ENCODE data around the gene CHCHD3. TPM values are rescaled to one million over a fixed set of nuclear protein-coding genes. Genes with fewer than 3 reads are reported as not detected.

CHCHD3 gene
- total and polyA plus RNA-seq, 9 of the 15 experiments (the other 6 are each of a cell fraction or from before 2014, with no cell fraction given) = 66.2 to 279 (median 204) TPM

GRCh38 chr7:133061357-133061756 is 20.5 kb downstream of the CHCHD3 start:
- peaks cover 91% of the 10 kb centered on the region for H3K79me2 ChIP-seq (ENCODE audit: control insufficient read depth, insufficient read depth, low read length)
- 0 out of 5 replicates have a peak, but pooled peaks cover 0 to 2% of the 10 kb centered on the region in 2 experiments for H3K4me1 ChIP-seq (replicated peaks in 1 of 2; ENCODE audit: control insufficient read depth in 2 of 2, insufficient read depth in 2 of 2, low read length in 2 of 2)
- FAIRE-seq (no peak), DNase-seq (ENCODE audit: extremely low read depth in 1 of 4, low spot score in 3 of 4) (no peak), ATAC-seq (no peak)
- peaks cover 6% of the 10 kb centered on the region for H3K9me1 ChIP-seq (ENCODE audit: control insufficient read depth, insufficient read depth, low read length)
- in situ Hi-C loops (cut with MboI) (no loop called here), intact Hi-C loops (cut with micrococcal nuclease) (no loop called here)
- no peaks in the 10 kb centered on the region for H3K9me3 ChIP-seq (replicated peaks; ENCODE audit: control insufficient read depth, insufficient read depth, low read depth, low read length)
- no peak overlapping the region for H3K27ac ChIP-seq (ENCODE audit: extremely low read depth, low read depth, low read length)
- CTCF ChIA-PET (ENCODE audit: low intra/inter-chr PET ratio) = no interaction called here
- no TSS peak for BruUV-seq (replicated peaks)
- H3K4me2 ChIP-seq (ENCODE audit: insufficient read depth, low read length) = no peak overlapping the region
- H2AFZ ChIP-seq (ENCODE audit: low read depth, low read length) = no peak overlapping the region
- peaks cover 44% of the 10 kb centered on the region; the same call in 1 of the 3 replicates for H3K36me3 ChIP-seq (ENCODE audit: control insufficient read depth, insufficient read depth, low read length)
- H4K20me1 ChIP-seq (replicated peaks; ENCODE audit: control insufficient read depth, insufficient read depth, low read length) = peaks cover 43% of the 10 kb centered on the region; the same call in 1 of the 2 replicates
- POLR2A ChIA-PET = no interaction called here
- no peak overlapping the region for H3K9ac ChIP-seq (ENCODE audit: insufficient read depth in 1 of 2, low read depth in 2 of 2, low read length in 2 of 2)
- no peaks in the 10 kb centered on the region for H3K27me3 ChIP-seq (ENCODE audit: control insufficient read depth in 2 of 2, insufficient read depth in 2 of 2, low read length in 2 of 2)
- TF ChIP-seq, protein P1, sequence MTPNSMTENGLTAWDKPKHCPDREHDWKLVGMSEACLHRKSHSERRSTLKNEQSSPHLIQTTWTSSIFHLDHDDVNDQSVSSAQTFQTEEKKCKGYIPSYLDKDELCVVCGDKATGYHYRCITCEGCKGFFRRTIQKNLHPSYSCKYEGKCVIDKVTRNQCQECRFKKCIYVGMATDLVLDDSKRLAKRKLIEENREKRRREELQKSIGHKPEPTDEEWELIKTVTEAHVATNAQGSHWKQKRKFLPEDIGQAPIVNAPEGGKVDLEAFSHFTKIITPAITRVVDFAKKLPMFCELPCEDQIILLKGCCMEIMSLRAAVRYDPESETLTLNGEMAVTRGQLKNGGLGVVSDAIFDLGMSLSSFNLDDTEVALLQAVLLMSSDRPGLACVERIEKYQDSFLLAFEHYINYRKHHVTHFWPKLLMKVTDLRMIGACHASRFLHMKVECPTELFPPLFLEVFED (CRISPR knock-in tag; conservative IDR thresholded peaks at IDR 0.05) = no peak
- TF ChIP-seq ZNF778 (CRISPR knock-in tag; IDR thresholded peaks at IDR 0.05) (no peak), GMEB1 (CRISPR knock-in tag; IDR thresholded peaks at IDR 0.05) (no peak), STAT5B (CRISPR knock-in tag; IDR thresholded peaks at IDR 0.05) (no peak), ZNF592 (IDR thresholded peaks at IDR 0.05) (no peak), FOXK1 (CRISPR knock-in tag; IDR thresholded peaks at IDR 0.05; ENCODE audit: borderline replicate concordance) (0 out of 2 replicates have a peak, but pooled peaks have one; percentile 25), PHF8 (IDR thresholded peaks at IDR 0.05; ENCODE audit: borderline replicate concordance, low read length) (0 out of 2 replicates have a peak, but pooled peaks have one; percentile 2)
- H3K4me3 ChIP-seq = no peak overlapping the region
- 92% methylated on average over 2 of the region's 2 CpGs for WGBS (ENCODE audit: insufficient coverage, low coverage, missing lambda C conversion rate)

Data from K562 (cell line).